K562 (cell line): ENCODE data around the gene RBM4B. TPM values are rescaled to one million over a fixed set of nuclear protein-coding genes. Genes with fewer than 3 reads are reported as not detected.

Experiments used
- ATAC-seq: fragments of 200-7000 bp; cut with Tn5 transposase; 3 replicates; pipeline ENCODE4 v1.9.1; 2020; ENCODE audit warnings: moderate library complexity
- BruUV-seq: library from RNA; stranded (reverse); fragments of 400-500 nt; replicated peaks from 2 replicates; lab custom pipeline; 2021; lab: Mats Ljungman, UMichigan
- CTCF ChIA-PET: fragments of 300-600 bp; formaldehyde crosslinking; extraction: SDS; loops from one replicate; lab custom pipeline; 2021; ENCODE audit warnings: low intra/inter-chr PET ratio; lab: Yijun Ruan, JAX
- POLR2A ChIA-PET: fragments of 300-600, 350-650 bp; sonication (Branson Sonifier 250); formaldehyde crosslinking; extraction: SDS; loops from one replicate; lab custom pipeline; 2021; ENCODE audit warnings: antibody characterized with exemption, inconsistent platforms; lab: Yijun Ruan, JAX
- DNase-seq, 4 experiments: peaks; one replicate each; pipeline versions ENCODE4 v3.0.0 to v3.0.0-alpha.2; 2011 to 2018; ENCODE audit warnings: low spot score in 3 of 4, mixed read lengths in 3 of 4; ENCODE audit errors: extremely low read depth in 1 of 4
- FAIRE-seq: peaks from 2 replicates; lab custom pipeline; 2011; peaks lifted over from hg19 to GRCh38; lab: Jason Lieb, UNC
- H2AFZ ChIP-seq: 2 replicates; pipeline ENCODE4 v1.6.0; 2011; ENCODE audit warnings: low read depth, low read length, control low read depth, inconsistent platforms
- H3K27ac ChIP-seq: fragments of 200-600 bp; 3 replicates; pipeline ENCODE4 v1.8.0; 2011; ENCODE audit warnings: low read depth, mild to moderate bottlenecking, control low read depth, inconsistent platforms, low read length, moderate library complexity, mixed read lengths; ENCODE audit errors: extremely low read depth
- H3K27me3 ChIP-seq, 2 experiments: fragments of 300-600 bp in 1 of 2; 2 replicates in 1 of 2; 3 replicates in 1 of 2; pipeline versions ENCODE4 v1.6.0 to v1.8.0; 2011; ENCODE audit warnings: inconsistent platforms in 2 of 2, low read length in 2 of 2, mild to moderate bottlenecking in 1 of 2, mixed read lengths in 1 of 2, moderate library complexity in 1 of 2; ENCODE audit not compliant: control insufficient read depth in 2 of 2, insufficient read depth in 2 of 2
- H3K36me3 ChIP-seq: fragments of 300-600 bp; 3 replicates; pipeline ENCODE4 v1.8.0; 2011; ENCODE audit warnings: mild to moderate bottlenecking, low read length, inconsistent platforms; ENCODE audit not compliant: control insufficient read depth, insufficient read depth
- H3K4me1 ChIP-seq, 2 experiments: fragments of 200-600 bp in 1 of 2; replicated peaks in 1 of 2; 2 replicates in 1 of 2; 3 replicates in 1 of 2; pipeline versions ENCODE4 v1.5.1 to v1.8.0; 2011; ENCODE audit warnings: inconsistent platforms in 2 of 2, low read length in 2 of 2, mild to moderate bottlenecking in 1 of 2, mixed read lengths in 1 of 2, moderate library complexity in 1 of 2; ENCODE audit not compliant: control insufficient read depth in 2 of 2, insufficient read depth in 2 of 2
- H3K4me2 ChIP-seq: 2 replicates; pipeline ENCODE4 v1.6.1; 2011; ENCODE audit warnings: low read length, control low read depth, inconsistent platforms, mixed read lengths; ENCODE audit not compliant: insufficient read depth
- H3K4me3 ChIP-seq: fragments of 200-600 bp; sonication (generic), shearing (Covaris generic); 2 replicates; pipeline ENCODE4 v1.5.1; 2016; ENCODE audit warnings: control low read depth, inconsistent platforms
- H3K79me2 ChIP-seq: fragments of 200-600 bp; 3 replicates; pipeline ENCODE4 v1.8.0; 2011; ENCODE audit warnings: low read length, inconsistent platforms; ENCODE audit not compliant: control insufficient read depth, insufficient read depth
- H3K9ac ChIP-seq, 2 experiments: 2 replicates each; pipeline versions ENCODE4 v1.6.0 to v1.6.1; 2011; ENCODE audit warnings: low read depth in 2 of 2, low read length in 2 of 2, control low read depth in 1 of 2, inconsistent platforms in 1 of 2, mild to moderate bottlenecking in 1 of 2, mixed read lengths in 1 of 2; ENCODE audit not compliant: insufficient read depth in 1 of 2
- H3K9me1 ChIP-seq: one replicate; pipeline ENCODE4 v1.6.0; 2011; ENCODE audit warnings: inconsistent platforms, mild to moderate bottlenecking, low read length, moderate library complexity; ENCODE audit not compliant: control insufficient read depth, insufficient read depth
- H3K9me3 ChIP-seq: replicated peaks from 2 replicates; pipeline ENCODE4 v1.5.1; 2011; ENCODE audit warnings: low read depth, low read length, inconsistent platforms; ENCODE audit not compliant: control insufficient read depth, insufficient read depth
- H4K20me1 ChIP-seq: replicated peaks from 2 replicates; pipeline ENCODE4 v1.6.1; 2011; ENCODE audit warnings: low read length, inconsistent platforms, mixed read lengths; ENCODE audit not compliant: control insufficient read depth, insufficient read depth
- ARID2 ChIP-seq: fragments of 450-650 bp; IDR thresholded peaks from 2 replicates; pipeline ENCODE4 v1.6.1; 2017; ENCODE audit warnings: antibody characterized with exemption, mild to moderate bottlenecking
- CREB3 ChIP-seq: fragments of 450-650 bp; conservative IDR thresholded peaks from 2 replicates; pipeline ENCODE4 v1.6.1; 2016; ENCODE audit warnings: missing genetic modification characterization, low read depth, mild to moderate bottlenecking, missing compliant biosample characterization, moderate library complexity
- E2F1 ChIP-seq: sonication (generic); formaldehyde crosslinking; IDR thresholded peaks from 2 replicates; pipeline ENCODE4 v1.8.1; 2023; ENCODE audit warnings: mild to moderate bottlenecking, missing genetic modification reagents, moderate library complexity
- HNRNPLL ChIP-seq: fragments of 200-400 bp; formaldehyde crosslinking; IDR thresholded peaks from 2 replicates; pipeline ENCODE4 v1.6.1; 2017; ENCODE audit warnings: low read length, low read depth, mild to moderate bottlenecking; ENCODE audit not compliant: poor library complexity, severe bottlenecking
- MAFF ChIP-seq: IDR thresholded peaks from 2 replicates; pipeline ENCODE4 v1.6.1; 2012; ENCODE audit warnings: low read length, improper control_type of control experiment
- PHB2 ChIP-seq: fragments of 450-650 bp; IDR thresholded peaks from 2 replicates; pipeline ENCODE4 v1.6.1; 2017; ENCODE audit warnings: low read depth
- PRDM10 ChIP-seq: fragments of 450-650 bp; IDR thresholded peaks from 2 replicates; pipeline ENCODE4 v1.6.1; 2018; ENCODE audit not compliant: partially characterized antibody
- RBM34 ChIP-seq: fragments of 200-400 bp; formaldehyde crosslinking; IDR thresholded peaks from 2 replicates; pipeline ENCODE4 v1.6.1; 2018; ENCODE audit warnings: low read length, borderline replicate concordance; ENCODE audit not compliant: insufficient read depth
- TAF7 ChIP-seq: fragments of 450-650 bp; IDR thresholded peaks from 2 replicates; pipeline ENCODE4 v1.6.1; 2016; ENCODE audit warnings: missing genetic modification characterization, missing compliant biosample characterization
- TEAD4 ChIP-seq, 2 experiments: sonication (generic) in 1 of 2; formaldehyde crosslinking in 1 of 2; IDR thresholded peaks; 2 replicates each; pipeline versions ENCODE4 v1.6.1 to v1.8.0; 2012 to 2022; ENCODE audit warnings: borderline replicate concordance in 1 of 2, inconsistent platforms in 1 of 2, low read length in 1 of 2, mild to moderate bottlenecking in 1 of 2, missing genetic modification reagents in 1 of 2
- TGIF2 ChIP-seq: sonication (generic); formaldehyde crosslinking; IDR thresholded peaks from 2 replicates; pipeline ENCODE4 v1.8.1; 2022; ENCODE audit warnings: mild to moderate bottlenecking, missing genetic modification reagents, moderate library complexity
- ZBTB9 ChIP-seq: fragments of 450-650 bp; formaldehyde crosslinking; IDR thresholded peaks from 2 replicates; pipeline ENCODE4 v1.4.0; 2020; ENCODE audit warnings: mild to moderate bottlenecking, moderate library complexity
- ZNF408 ChIP-seq: fragments of 250-450 bp; sonication (Bioruptor Pico); IDR thresholded peaks from 2 replicates; pipeline ENCODE4 v1.4.0; 2020; ENCODE audit warnings: low read depth, mild to moderate bottlenecking, moderate library complexity
- WGBS: fragments of 100-300 bp; shearing (Covaris generic); methylation state at CpG from one replicate; pipeline ENCODE4 v1.1.6; 2016; ENCODE audit warnings: low coverage, mixed read lengths; ENCODE audit not compliant: insufficient coverage; ENCODE audit errors: missing lambda C conversion rate; 5-methylcytosine and 5-hydroxymethylcytosine counted together
- in situ Hi-C: fragments of 300-500 bp; cut with MboI; formaldehyde crosslinking; loops from 4 replicates; pipeline ENCODE4 v1.15.0; 2018; ENCODE audit warnings: inconsistent platforms, mixed read lengths
- intact Hi-C: fragments of 100-400 bp; cut with micrococcal nuclease; formaldehyde crosslinking; loops from 2 replicates; pipeline ENCODE4 v1.14.2; 2022
- polyA plus RNA-seq, 8 experiments: library from polyadenylated mRNA; depleted of rRNA in 4 of 8; stranded (reverse) in 5 of 8; unstranded in 3 of 8; fragments of >200 nt; fragmentation: Nextera tagmentation in 2 of 8; fragmentation: Illumina TruSeq in 1 of 8; extraction: Ambion mirVana in 2 of 8; extraction: Trizol in 1 of 8; gene quantifications; 2 replicates each; pipeline versions ENCODE4 v1.2.1 to v1.2.3, GENCODE V29; 2011 to 2014; ENCODE audit warnings: inconsistent platforms in 1 of 8, missing spikeins in 1 of 8
- total RNA-seq, 7 experiments: library from RNA; depleted of rRNA in 6 of 7; stranded (reverse); fragments of >200 nt in 6 of 7; fragmentation: Illumina TruSeq in 2 of 7; extraction: Trizol in 2 of 7; gene quantifications; 2 replicates each; pipeline versions ENCODE4 v1.2.1 to v1.2.3, GENCODE V29; 2011 to 2021; ENCODE audit warnings: low replicate concordance in 1 of 7

RBM4B gene
- total and polyA plus RNA-seq, 9 of the 15 experiments (the other 6 are each of a cell fraction or from before 2014, with no cell fraction given) = 14.6 to 39.9 (median 23.3) TPM

GRCh38 chr11:66710384-66710930 is 32.8 kb upstream of the RBM4B start:
- H3K79me2 ChIP-seq = no peaks in the 10 kb centered on the region
- H2AFZ ChIP-seq = no peak overlapping the region
- ATAC-seq = no peak
- TF ChIP-seq CREB3 = no peak
- TF ChIP-seq TGIF2 = no peak
- no peak for TF ChIP-seq RBM34
- no peak for TF ChIP-seq PHB2
- TF ChIP-seq PRDM10 = no peak
- no peak for TF ChIP-seq TEAD4 (IDR thresholded peaks at IDR 0.05; ENCODE audit: low read length)
- no peak for TF ChIP-seq TEAD4 (CRISPR knock-in tag; IDR thresholded peaks at IDR 0.05; ENCODE audit: borderline replicate concordance)
- TF ChIP-seq TAF7 = no peak
- TF ChIP-seq MAFF = no peak
- no peak for TF ChIP-seq ZNF408 (CRISPR knock-in tag)
- TF ChIP-seq ZBTB9 (CRISPR knock-in tag) = no peak
- TF ChIP-seq HNRNPLL = no peak
- TF ChIP-seq ARID2 = no peak
- no peak for TF ChIP-seq E2F1 (CRISPR knock-in tag)
- TF ChIP-seq, all 486 proteins: peak for 0
- Histone ChIP-seq H3K9me1 (no peaks in the 10 kb centered on the region), H3K9ac (no peak overlapping the region; a peak in 1 of 4 replicates), H3K4me3 (no peak overlapping the region), H3K9me3 (no peaks in the 10 kb centered on the region), H3K4me2 (no peak overlapping the region), H3K27me3 (no peaks in the 10 kb centered on the region), H3K4me1 (peaks cover 0 to 20% of the 10 kb centered on the region in 2 experiments; a peak in 3 of 5 replicates), H3K27ac (no peak overlapping the region), H3K36me3 (peaks cover 76% of the 10 kb centered on the region; the same call in 2 of the 3 replicates), H4K20me1 (no peaks in the 10 kb centered on the region)
- DNase-seq (no peak), FAIRE-seq (no peak)
- 80% methylated on average over 12 of the region's 15 CpGs for WGBS
- CTCF ChIA-PET = no interaction called here
- in situ Hi-C loops = no loop called here
- POLR2A ChIA-PET = interaction anchor here (0.7 to 2.1 kb wide), 5 partner anchors 9 to 124 kb away, joined by 3 to 9 read pairs (median 4); no protein-coding TSS in a partner anchor
- no TSS peak for BruUV-seq
- intact Hi-C loops = no loop called here
